Right lobe of liver (tissue), 4 donors: ENCODE measurements around the gene TMEM151B.

Source experiments
- CTCF ChIP-seq, 4 donors: fragments of 200-600 bp in 3 of 4; fragments of 450-650 bp in 1 of 4; IDR thresholded peaks; one replicate each; pipeline versions ENCODE4 v1.5.1 to v1.8.0; 2016 to 2022; ENCODE audit warnings: antibody characterized with exemption in 4 of 4, mild to moderate bottlenecking in 2 of 4
- POLR2A ChIP-seq: fragments of 450-650 bp; IDR thresholded peaks from one replicate; pipeline ENCODE4 v1.6.1; 2017; ENCODE audit warnings: antibody characterized with exemption, mild to moderate bottlenecking
- donor health status: DM: no; HTN: no; CAD: no.
- donor health status: DM: no; HTN: no; CAD: no.
- donor health status: DM: no; HTN: yes; CAD: no.

- TF ChIP-seq CTCF (IDR thresholded peaks at IDR 0.05) (no peak), POLR2A (no peak)
Observed at GRCh38 chr6:44251576-44252524, 18.4 kb upstream of the TMEM151B start.
